PFSK-1 (cell line): ENCODE results near the gene SAP30L.

ENCODE experiments used
- FOXP2 ChIP-seq: optimal IDR thresholded peaks from 2 replicates; pipeline ENCODE3; 2011; ENCODE audit warnings: borderline replicate concordance, control low read depth, inconsistent platforms; ENCODE audit not compliant: insufficient read depth; ENCODE audit errors: extremely low read length, extremely low read depth
- TAF1 ChIP-seq: IDR thresholded peaks from 2 replicates; pipeline ENCODE4 v1.6.1; 2012; ENCODE audit warnings: low read length, control low read depth, borderline replicate concordance; ENCODE audit not compliant: insufficient read depth

- TF ChIP-seq FOXP2 (no peak), TAF1 (no peak)
Measured at GRCh38 chr5:154466147-154466546, 20.4 kb downstream of the SAP30L start.
